ENCODE measurements around the gene LRRC37A2. TPM values are rescaled to one million over a fixed set of nuclear protein-coding genes. Genes with fewer than 3 reads are reported as not detected.

LRRC37A2 gene
- total RNA-seq, 4 donors from 2014 or later: 4.6 to 10.3 (median 7.9) TPM

Small RNA genes within 50 kb of the gene (small RNA-seq; reads per million reads assigned to genes)
- 0 reads per million in 4 donors for gene RN7SL199P

Other genes starting within 250 kb of the LRRC37A2 start
- gene LRRC37A, start 217.3 kb upstream of the LRRC37A2 start, total RNA-seq: 1 to 10 TPM in 2 of 4 donors, under 1 TPM in 2; 0.18 to 1.1 (median 0.85) TPM
- 10 to 100 TPM in 2 of 4 donors, 1 to 10 TPM in 2; 4.4 to 13.2 (median 9.2) TPM for gene ARL17B, start 150.7 kb upstream of the LRRC37A2 start, total RNA-seq
- gene ARL17A, start 67.2 kb downstream of the LRRC37A2 start, total RNA-seq: 10 to 100 TPM in 1 of 4 donors, 1 to 10 TPM in 3; 2.0 to 12.4 (median 6.8) TPM
- 10 to 100 TPM; 20.9 to 30.8 (median 24.5) TPM for gene NSF, start 78.2 kb downstream of the LRRC37A2 start, total RNA-seq